Fibroblast of peridontal ligament (primary cell): ENCODE results near the gene KCP.
A peak's percentile ranks its signal among the peaks of the same experiment; 100 is the strongest.

Experiments
- DNase-seq: peaks from one replicate; pipeline ENCODE4 v3.0.0-alpha.2; 2010; ENCODE audit errors: extremely low read depth

KCP gene

DNA sequence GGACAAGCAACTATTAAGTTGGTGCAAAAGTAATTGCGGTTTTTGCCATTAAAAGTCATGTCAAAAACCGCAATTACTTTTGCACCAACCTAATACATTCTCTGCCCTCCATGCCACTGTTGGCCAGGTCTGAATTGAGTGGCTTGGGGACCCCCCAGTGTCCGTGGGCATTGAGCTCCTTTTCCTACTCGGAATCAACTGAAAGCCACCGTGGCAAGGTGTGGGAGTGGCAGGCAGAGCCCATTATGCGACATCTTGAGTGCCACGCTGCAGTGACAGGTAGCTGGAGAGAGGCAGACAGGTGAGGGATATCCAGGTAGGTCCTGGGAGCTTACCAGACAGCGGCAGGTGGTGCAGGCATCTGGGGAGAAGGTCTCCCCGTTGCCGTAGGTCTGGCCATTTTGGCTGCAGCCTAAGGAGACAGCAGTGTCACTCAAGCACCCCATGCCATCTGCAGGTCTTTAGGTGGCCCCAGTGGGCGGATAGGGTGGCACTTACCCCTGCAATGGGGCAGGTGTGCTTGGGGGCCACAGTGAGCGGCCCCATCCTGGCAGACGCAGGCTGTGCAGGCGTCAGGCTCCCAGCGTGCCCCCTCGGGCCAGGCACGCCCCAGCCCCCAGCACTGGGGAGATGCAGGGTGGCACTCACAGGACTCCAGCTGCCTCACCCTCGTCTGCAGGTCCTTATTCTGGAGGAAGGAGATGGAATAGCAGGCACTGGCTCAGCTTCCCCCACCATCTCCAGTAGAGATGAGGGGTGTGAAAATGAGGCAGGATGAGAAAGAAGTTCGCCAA is 3.5 kb downstream of the KCP start:
- DNase-seq, result no peak

DNA sequence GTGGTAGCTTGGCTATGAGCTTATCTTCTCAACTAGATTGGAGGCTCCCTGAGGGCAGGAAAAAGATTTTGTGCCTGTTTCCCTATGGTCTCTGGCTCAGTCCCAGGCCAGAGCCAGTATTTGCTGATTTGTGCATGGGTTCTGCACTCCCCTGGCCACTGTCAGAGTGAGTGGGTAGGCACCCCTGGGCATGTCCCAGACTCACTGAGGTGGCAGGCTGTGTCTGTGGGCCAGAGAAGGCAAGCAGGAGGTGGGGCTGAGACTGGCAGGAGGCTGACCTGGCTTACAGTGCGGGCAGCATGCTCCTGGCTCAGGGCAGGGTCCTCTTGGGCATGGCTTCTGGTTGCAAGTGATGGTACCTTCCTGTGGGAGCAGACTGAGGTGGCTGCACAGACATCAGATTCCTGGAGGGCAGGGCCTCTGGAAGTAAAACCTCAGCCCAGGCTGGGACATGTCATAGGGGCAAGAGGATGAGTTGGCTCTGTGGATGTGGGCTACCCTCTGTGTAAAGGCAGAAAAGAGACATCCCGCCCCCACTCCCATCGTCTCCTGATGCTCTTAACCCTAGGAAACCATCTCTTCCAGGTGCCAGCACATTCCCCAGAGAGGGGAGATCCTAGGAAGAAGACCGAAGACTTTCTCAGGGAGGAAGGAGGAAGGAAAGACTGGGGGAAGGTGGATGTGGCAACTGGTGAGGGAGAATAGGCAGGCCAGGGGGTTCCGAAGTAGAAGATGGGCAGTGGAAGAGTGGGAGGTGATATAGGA is 4.3 kb downstream of the KCP start:
- no peak for DNase-seq

DNA sequence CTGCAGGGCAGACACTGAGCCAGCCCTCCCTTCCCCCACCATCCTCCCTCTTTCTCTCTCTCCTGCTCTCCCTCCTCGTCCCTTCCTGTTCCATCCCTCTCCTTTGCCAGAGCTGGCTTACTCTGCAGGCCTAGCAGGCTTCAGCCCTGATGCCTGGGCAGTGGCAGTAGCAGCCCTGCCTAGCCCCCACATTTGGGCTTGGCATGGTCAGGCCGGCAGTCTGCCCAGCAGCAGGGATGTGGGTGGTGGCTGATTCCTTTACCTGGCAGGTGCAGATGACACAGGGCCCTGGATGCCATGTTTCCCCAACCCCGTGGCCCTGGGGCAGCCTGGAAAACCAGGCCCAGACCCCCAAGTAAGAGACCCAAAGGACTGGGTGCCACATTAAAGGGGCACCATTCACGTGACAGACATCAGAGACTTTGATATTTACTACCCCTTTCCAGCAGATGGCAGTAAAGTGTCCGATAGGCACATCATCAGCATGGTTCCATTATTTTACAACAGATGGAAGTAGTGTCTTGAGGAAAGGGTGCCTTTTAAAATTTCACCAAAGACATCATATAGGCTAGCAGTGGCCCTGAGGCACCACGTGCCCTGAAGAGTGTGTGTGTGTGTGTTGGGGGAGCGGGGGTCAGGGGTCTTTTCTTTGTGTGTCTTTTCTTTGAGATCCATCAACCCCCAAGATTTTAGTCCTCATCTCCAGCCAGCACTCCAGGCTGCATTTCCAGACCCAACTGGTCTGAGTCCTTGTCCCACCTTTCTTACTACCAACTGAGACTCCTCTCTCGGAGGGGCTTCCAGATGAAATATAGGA is 5.9 kb downstream of the KCP start:
- peak; percentile 65 for DNase-seq

DNA sequence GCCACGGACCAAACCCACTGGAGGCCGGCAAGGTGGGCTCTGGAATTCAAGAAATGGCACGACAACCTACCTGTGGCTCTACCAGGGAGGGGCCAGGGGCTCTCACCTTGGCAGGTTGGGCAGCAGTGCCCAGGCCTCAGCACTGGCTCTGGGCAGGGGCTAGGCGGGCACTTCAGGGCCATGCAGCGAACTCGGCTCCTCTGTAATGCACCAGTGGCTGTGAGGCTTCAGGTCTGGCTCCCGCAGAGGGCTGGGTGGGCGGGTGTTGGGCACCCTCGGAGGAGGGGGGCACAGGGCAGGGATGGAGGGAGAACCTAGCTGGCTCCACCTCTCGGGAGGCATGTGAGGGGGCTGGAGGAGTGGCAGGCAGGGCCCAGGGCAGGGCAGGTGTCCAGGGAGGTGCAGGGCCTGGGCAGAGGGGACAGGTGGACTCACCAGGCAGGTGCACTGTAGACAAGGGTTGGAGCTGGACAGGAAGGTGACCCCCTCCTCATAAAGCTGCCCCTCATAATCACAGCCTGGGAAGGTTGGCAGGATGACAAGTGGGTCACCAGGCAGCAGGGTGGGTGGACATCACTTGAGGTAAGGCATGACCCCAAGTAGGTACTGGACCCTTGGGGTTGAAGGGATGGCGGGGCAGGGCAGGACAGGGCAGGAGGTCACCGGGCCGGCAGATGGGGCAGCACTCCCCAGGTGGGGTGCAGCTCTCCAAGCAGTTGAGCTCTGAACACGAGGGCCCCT is 6.7 kb downstream of the KCP start:
- DNase-seq, result no peak

DNA sequence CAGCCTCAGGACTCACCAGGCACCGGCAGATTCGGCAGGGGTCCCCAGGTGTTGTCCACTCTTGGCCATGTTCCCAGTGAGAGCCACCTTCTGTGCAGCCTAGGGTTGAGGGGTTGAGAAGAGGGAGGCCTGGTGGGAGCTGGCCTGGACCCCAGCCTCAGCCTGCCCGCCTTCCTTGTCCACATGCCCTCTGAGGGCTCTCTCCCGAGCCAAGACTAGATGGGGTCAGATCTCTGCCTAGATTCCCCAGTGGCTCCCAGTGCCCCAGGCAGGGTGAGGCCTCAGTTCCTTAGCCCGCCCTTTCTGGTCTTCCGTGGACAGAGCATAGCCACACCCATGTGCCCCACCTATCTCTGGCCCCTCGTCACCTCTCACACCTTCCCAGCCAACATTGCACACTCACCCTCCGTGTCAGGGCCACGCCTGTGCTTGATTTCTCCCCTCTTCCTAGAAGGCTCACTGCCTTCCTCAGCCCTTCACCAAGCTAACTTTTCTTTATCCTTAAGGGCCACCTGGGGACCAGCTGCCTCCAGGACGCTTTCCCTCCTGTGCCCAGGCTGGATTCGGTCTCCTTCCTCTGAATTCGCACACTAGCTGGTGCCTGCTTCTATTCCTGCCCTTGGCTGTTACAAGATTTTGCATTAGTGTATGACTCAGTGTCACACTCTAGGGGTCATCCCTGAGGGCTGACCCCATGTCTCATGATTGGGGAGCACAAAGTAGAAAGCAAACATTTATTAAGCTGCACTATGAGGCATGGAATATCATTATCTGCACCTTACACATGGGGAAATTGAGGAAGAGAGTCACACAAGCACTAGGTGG is 7.5 kb downstream of the KCP start:
- no peak for DNase-seq

DNA sequence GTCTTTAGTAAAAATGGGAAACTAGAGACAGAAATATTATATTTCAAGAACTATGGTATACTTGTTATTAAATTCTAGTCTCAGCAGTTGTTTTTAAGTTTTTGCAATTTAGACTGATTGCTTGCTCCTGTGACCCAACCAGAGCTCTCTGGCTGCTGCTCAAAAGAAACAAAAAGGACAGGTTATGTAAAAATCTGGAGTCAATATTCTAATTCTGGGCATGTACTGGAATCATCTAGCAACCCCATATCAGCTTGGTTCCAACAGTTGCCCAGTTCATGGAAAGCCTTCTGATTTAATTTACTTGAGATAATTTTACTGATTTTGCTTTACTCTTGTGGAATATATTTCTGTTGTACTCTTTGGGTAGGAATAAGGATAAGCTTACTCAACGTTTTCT is 10.3 kb downstream of the KCP start:
- DNase-seq, result no peak

DNA sequence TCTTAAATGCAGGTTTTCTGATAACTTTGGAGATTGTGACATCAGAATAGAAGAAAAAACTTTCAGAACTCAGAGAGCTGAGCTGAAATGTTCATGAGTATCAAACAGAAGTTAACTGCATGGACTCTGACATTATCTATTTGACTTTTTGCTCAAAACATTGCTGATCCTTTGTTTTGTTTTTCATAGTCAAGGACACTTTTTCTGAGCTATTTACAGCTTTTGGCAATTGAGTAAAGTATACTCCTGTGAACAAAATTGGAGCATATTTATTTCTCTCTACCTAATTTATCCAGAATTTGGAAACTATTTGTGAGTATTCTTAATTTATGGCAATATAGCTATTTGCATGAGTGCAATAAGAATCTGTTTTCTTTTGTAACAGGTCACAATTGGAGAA is 11.1 kb downstream of the KCP start:
- no peak for DNase-seq

DNA sequence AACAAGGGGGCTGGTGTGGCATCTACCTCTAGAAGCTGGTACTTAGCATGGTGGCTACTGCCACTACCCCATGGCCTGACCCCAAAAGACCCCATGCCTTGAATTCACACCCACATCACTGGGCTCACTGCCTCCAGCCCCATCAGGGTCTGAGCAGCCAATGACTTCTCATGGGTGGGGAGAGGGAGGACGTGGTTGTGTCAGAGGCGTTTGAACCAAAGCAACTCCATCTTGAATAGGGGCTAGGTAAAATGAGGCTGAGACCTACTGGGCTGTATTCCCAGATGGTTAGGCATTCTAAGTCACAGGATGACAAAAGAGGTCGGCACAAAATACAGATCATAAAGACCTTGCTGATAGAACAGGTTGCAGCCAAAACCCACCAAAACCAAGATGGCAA is 15.2 kb downstream of the KCP start:
- no peak for DNase-seq

DNA sequence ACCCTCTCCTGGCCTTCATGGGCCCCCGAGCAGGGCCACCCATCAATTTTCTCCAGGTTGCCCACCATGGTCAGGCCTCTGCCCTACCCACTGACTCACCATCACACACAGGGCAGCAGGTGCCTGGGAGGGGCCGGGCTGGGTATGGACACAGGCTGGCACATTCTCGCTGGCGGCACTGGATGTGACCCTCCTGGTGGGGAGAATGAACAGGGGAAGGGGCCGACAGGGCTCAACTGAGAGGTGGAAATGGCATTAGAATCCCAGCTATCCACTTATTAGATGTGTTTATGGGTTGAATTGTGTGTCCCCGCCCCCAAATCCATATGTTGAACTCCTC is 16.4 kb downstream of the KCP start:
- DNase-seq, result no peak

DNA sequence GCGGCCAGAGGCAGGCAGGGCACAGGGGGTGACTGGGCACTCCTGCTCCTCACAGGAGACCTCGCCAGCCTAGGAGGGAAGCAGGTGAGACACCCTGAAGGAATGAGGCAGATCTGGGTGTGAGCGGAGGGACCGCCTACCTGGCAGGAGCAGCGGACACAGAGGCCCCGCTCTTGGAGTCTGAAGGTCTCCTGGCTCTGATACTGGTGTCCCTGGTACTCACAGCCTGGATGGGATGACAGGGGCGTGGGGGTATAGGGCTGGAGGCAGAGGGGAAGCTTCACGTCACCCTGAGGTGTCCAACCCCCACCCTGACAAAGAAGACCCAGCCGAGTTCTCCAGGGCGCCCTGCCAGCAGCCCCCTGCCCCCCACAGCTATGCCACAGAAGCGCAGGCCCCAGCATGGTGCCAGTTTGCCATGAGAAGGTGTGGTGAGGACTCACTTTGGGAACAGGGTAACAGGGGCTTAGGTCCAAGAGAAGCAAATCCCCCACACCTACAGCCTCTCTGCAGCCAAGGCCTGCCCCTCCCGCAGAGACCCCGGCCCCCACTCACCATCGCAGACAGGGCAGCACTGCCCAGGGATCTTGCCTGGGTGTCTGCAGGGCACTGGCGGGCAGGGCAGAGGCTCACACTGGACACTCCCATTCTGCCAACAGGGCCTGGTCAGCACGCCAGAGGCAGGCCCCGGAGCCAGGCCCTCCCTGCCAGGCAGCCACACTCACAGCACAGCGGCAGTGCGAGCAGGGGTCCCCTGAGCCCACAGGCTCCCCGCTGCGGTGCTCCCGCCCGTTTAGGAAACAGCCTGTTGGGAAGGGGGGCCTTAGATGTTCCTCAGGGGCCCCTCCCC is 17.0 kb downstream of the KCP start:
- no peak for DNase-seq

DNA sequence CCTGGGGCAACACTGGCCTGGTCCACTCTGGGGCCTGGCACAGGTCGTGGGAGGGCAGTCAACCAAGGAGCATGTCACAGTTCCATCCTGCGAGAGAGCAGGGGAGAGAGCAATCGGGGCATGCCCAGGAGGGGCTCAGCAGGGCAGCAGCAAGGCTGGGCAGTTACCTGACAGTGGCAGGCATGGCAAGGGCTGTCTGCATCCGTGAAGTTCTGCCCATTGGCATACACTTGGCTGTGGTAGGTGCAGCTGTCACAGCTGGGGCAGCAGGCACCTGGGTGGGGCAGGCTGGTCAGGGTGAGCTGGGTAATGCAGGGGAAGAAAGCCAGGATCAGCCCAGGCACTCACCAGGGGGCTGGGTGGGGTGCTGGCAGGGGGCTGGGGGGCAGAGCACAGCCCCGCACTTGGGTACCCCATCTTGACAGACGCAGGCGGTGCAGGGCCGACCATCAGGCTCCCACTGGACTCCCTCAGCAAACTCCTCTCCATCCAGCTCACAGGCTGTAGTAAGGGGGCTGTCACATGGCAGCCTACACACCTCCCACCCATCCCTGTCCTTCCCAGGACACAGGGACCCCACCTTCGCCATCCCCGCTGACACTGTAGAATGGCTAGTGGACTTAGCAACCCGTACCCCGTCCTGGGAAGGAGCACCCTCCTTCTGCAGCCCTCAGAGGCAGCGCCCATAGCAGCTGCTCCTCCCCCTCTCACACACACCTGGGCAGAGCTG is 17.8 kb downstream of the KCP start:
- DNase-seq, result no peak

DNA sequence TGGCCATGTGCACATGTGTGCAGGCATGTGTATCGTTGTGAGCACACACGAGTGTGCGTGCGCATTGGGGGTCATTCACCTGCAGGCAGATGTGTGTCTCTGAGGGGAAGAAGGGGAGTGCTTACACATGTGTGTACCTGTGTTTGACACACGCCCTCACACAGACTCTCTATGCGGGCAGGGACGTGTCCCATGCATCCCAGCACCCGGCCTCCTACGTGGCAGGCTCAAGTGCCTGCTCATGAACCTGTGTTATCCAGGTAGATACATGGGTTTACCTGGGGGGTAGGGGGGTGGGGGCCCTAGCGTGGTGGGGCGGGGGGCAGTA is 18.6 kb downstream of the KCP start:
- DNase-seq, result no peak

DNA sequence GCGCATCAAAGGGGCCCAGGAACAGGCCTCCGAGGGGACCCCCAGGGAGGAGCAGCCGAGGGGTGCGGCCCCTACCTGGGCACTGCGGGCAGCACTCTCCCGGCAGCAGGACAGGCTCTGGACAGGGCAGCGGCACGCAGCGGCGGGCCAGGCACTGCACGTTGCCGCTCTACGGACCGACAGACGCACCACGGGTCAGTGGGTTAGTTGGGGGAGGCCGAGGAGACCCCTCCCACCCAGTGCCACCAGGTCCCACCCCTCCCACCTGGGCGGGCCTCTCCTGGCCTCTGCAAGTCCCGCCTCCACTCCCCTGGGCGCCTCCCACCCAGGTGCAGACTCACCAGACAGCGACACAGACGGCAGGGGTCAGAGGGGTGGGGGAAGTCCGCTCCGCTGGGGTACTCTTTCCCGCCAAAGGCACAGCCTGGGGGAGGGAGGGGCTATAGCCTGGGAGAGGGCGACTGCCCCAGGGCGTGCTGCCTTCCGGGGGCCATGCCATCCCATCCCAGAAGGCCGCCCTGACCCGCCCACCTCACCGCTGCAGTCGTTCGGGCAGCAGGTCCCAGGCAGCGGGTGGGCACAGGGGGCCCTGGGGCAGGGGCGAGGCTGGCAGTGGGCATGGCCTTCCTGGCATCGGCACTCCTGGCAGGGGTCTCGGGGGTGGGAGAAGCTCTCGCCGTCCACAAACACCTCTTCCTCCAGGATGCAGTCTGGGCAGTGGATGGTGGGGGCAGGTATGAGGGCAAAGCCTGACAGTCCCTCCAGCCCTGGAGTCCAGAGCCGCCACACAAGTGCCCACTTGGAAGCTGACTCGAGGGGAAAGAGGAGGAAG is 19.2 kb downstream of the KCP start:
- DNase-seq, result no peak

DNA sequence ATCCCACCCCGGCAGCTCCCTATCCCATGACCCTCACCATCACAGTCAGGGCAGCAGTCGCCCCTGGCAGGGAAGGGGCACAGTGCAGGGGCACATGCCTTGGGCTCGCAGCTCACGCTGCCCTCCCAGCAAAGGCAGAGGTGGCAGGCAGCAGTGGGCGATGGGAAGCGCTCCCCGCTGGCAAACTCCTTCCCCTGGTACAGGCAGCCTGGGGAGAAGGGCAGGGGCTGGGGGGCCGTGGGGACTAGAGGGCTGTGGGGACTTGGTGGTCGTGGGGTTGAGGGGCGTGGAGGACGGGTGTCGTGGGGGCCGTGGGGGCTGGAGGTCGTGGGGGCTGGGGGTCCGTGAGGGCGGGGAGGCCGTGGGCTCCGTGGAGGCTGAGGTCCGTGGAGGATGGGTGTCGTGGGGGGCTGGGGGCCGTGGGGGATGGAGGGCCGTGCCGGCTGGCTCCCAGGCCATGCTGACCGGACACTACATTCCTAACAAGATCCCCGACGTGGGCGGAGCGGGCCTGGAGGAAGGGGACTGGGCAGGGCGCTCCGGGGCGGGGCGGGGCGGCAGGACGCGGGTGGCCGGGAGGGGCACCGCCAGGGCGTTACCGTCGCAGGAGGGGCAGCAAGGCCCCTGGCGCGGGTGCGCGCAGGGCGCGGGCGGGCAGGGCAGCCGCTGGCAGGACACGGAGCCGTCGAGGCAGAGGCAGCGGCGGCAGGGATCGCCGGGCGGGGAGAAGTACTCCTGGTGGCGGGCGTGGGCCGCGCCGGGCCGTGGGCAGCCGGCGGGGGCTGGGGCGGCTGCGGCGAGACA is 20.0 kb downstream of the KCP start:
- DNase-seq, result no peak

DNA sequence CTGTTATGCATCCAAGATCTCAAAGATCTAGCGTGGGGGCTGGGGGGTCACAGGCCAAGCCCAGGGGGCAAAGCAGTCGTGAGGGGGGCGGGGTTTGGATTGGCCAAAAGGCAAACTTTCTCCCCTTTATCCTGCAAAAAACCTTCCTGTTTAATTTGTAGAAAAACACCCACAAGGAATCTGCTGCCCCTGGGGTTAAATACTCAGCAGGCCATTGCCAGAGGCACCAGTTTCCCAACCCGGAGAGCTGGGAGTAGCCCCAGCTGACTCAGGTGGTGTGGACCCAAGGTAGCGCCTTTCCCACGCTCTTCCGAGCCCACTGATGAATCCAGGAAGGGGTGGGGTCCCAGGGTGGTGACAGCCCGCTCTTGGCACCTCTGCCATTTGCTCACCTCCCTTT is 21.4 kb downstream of the KCP start:
- no peak for DNase-seq

DNA sequence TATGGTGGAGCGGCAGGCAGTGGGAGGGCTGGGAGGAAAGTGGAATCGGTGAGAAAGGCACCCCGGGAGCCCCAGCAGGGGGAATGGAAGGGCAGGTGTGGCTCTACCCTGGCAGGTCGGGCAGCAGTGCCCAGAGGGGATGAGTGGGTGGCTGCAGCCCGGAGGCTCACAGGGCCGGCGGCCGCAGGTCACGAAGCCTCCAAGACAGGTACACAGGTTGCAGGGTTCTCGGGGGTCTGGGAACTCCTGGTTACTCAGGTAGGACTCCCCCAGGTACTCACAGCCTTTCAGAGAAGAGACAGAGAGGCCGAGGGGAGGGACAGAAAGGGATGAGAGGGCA is 21.8 kb downstream of the KCP start:
- no peak for DNase-seq

DNA sequence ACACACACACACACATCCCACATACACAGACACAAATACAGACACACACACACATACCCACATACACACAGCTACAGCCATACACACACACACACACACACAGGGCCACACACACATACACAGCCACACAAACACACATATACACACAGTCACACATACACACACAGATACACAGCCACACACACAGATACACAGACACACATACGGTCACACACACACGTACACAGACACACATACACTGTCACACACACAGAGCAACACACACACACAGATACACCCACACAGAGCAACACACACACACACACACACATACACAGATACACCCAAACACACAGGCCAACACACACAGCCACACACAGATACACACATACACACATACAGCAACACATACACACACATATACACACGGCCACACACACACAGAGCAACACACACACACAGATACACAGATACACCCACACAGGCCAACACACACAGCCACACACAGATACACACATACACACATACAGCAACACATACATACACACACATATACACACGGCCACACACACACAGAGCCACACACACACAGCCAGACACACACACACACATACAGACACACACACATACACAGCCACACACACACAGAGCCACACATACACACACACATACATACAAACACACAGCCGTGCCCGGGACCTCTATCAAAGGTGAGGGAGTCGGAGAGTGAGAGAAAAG is 22.3 kb downstream of the KCP start:
- DNase-seq, result no peak
